ENCODE measurements around the gene IL1B. TPM values are rescaled to one million over a fixed set of nuclear protein-coding genes. Genes with fewer than 3 reads are reported as not detected.

IL1B gene
- total RNA-seq, 4 donors from 2014 or later = 0.53 to 9.1 TPM; not detected in 2

- Histone ChIP-seq H3K36me3 (no peaks in the 10 kb centered on the region), H3K27ac (no peak overlapping the region), H3K9me3 (no peaks in the 10 kb centered on the region), H3K27me3 (no peaks in the 10 kb centered on the region), H3K4me1 (no peaks in the 10 kb centered on the region), H3K4me3 (no peak overlapping the region)
- peak in 1 of 3 donors; percentile 25 for DNase-seq
- TF ChIP-seq POLR2A (IDR thresholded peaks at IDR 0.05) = no peak
- TF ChIP-seq, protein P1, sequence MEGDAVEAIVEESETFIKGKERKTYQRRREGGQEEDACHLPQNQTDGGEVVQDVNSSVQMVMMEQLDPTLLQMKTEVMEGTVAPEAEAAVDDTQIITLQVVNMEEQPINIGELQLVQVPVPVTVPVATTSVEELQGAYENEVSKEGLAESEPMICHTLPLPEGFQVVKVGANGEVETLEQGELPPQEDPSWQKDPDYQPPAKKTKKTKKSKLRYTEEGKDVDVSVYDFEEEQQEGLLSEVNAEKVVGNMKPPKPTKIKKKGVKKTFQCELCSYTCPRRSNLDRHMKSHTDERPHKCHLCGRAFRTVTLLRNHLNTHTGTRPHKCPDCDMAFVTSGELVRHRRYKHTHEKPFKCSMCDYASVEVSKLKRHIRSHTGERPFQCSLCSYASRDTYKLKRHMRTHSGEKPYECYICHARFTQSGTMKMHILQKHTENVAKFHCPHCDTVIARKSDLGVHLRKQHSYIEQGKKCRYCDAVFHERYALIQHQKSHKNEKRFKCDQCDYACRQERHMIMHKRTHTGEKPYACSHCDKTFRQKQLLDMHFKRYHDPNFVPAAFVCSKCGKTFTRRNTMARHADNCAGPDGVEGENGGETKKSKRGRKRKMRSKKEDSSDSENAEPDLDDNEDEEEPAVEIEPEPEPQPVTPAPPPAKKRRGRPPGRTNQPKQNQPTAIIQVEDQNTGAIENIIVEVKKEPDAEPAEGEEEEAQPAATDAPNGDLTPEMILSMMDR (IDR thresholded peaks at IDR 0.05) = no peak
These were observed 44.8 kb upstream of the IL1B start for GRCh38 chr2:112881217-112881985.

DNA sequence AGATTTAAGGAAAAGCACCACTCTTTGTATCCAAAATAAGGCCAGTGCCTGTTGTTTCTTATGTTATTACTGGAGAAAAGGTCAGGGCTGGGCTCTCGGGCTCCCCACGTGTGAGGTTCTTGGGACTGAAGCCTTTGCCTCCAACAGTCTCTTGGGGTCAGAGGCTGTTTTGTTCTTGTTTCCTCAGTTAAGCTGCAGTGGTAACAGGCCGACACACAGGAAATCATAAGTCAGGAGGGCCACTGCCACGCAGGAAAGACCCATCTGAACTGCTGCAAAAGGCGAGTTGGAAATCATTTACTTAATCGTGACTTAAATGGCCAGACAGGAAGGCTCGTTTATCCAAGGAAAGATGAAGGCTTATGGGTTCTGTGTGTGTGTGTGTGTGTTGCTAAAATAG is 44.1 kb upstream of the IL1B start:
- H3K27ac ChIP-seq = no peak overlapping the region
- H3K4me1 ChIP-seq = no peaks in the 10 kb centered on the region
- H3K27me3 ChIP-seq = no peaks in the 10 kb centered on the region
- TF ChIP-seq, protein P1 (IDR thresholded peaks at IDR 0.05) = no peak
- H3K9me3 ChIP-seq = no peaks in the 10 kb centered on the region
- no peak overlapping the region for H3K4me3 ChIP-seq
- H3K36me3 ChIP-seq = no peaks in the 10 kb centered on the region
- no peak for DNase-seq

DNA sequence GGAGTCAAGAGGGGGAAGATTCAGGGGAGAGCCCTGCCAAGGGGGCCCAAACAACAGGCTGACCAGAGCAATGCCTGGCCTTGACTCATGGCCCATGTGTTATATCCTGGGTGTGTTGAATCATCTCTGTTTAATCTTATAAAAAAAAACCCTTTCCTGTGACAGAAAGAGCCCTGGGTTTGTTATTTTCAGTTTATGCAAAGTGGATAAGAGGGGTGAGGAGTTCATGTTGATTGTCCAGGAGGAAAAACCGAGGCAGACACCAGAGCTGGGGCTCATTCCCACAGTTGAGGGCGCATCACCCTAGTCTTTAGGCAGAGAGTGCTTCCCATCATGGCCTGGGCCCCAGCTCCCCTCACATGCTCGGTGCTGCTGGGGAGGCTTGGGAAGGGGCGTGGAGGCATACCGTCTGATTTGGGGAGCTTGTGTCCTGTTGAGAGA is 43.5 kb upstream of the IL1B start:
- Histone ChIP-seq H3K27ac (no peak overlapping the region), H3K27me3 (no peaks in the 10 kb centered on the region), H3K36me3 (no peaks in the 10 kb centered on the region), H3K4me3 (no peak overlapping the region), H3K9me3 (no peaks in the 10 kb centered on the region), H3K4me1 (no peaks in the 10 kb centered on the region)
- no peak for TF ChIP-seq POLR2A (IDR thresholded peaks at IDR 0.05)
- TF ChIP-seq, protein P1 (IDR thresholded peaks at IDR 0.05) = no peak
- no peak for DNase-seq

DNA sequence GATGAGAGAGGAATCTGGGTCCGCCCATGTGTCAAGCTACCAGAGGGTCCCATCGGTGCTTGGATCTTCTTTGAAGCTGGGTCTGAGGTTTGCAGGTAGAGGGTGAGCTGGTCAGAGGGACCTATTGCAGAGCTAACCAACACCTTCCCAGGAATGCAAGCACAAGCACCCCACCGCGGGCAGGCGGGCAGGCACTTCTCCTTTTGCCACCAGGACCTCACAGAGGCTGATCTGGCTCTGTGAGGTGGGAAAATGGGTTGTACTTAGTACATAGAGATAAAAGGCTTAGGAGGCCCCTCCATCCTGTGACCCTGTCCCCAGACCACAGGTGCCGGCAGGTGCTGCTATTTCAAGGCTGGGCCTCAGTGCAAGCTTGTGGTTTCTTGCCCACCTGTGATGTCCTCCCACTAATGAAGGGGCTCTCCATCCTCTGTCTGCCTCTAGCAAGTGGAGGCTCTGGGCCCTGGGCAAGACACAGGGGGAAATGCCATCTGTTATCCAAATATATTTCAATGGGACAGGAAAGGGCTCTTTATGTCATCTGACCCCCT is 43.0 kb upstream of the IL1B start:
- peak in 1 of 3 donors; percentile 24 for DNase-seq
- no peaks in the 10 kb centered on the region for H3K27me3 ChIP-seq
- no peak overlapping the region for H3K4me3 ChIP-seq
- H3K36me3 ChIP-seq = no peaks in the 10 kb centered on the region
- no peak overlapping the region for H3K27ac ChIP-seq
- no peaks in the 10 kb centered on the region for H3K4me1 ChIP-seq
- no peak for TF ChIP-seq POLR2A (IDR thresholded peaks at IDR 0.05)
- TF ChIP-seq, protein P1 (IDR thresholded peaks at IDR 0.05) = no peak
- no peaks in the 10 kb centered on the region for H3K9me3 ChIP-seq

- Histone ChIP-seq H3K27me3 (no peaks in the 10 kb centered on the region), H3K9me3 (no peaks in the 10 kb centered on the region), H3K4me3 (no peak overlapping the region), H3K4me1 (no peaks in the 10 kb centered on the region), H3K27ac (no peak overlapping the region), H3K36me3 (no peaks in the 10 kb centered on the region)
- DNase-seq = no peak
- TF ChIP-seq POLR2A (IDR thresholded peaks at IDR 0.05) = no peak
- TF ChIP-seq, protein P1 (IDR thresholded peaks at IDR 0.05) = no peak
These were observed 40.8 kb upstream of the IL1B start for GRCh38 chr2:112877423-112877822.
